ENCODE data around the gene ACRV1.
"Not testable (repeated sequence)": the region's sequence is repeated elsewhere in the genome, so short reads cannot be mapped to it uniquely, and the experiment has no call there.

Gene ACRV1, protein sequence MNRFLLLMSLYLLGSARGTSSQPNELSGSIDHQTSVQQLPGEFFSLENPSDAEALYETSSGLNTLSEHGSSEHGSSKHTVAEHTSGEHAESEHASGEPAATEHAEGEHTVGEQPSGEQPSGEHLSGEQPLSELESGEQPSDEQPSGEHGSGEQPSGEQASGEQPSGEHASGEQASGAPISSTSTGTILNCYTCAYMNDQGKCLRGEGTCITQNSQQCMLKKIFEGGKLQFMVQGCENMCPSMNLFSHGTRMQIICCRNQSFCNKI

GRCh38 chr11:125680747-125681146 is at the start of gene ACRV1:
ACRV1 (minus strand) TSS chr11:125680847; CDS start chr11:125680780, 67 bp downstream.
- no peak for DNase-seq

- no peak for DNase-seq
Observed at GRCh38 chr11:125728969-125729368, 48.3 kb upstream of the ACRV1 start.

- DNase-seq = no peak
Observed at GRCh38 chr11:125724125-125724524, 43.5 kb upstream of the ACRV1 start.

- no peak for DNase-seq
Observed at GRCh38 chr11:125720781-125721180, 40.1 kb upstream of the ACRV1 start.

DNA sequence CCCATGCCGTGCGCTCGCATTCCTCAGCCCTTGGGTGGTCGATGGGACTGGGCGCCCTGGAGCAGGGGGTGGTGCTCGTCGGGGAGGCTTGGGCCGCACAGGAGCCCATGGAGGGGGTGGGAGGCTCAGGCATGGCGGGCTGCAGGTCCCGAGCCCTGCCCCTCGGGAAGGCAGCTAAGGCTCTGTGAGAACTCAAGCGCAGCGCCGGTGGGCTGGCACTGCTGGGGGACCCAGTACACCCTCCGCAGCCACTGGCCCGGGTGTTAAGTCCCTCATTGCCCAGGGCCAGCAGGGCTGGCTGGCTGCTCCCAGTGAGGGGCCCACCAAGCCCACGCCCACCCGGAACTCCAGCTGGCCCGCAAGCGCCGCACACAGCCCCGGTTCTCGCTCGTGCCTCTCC is 24.0 kb upstream of the ACRV1 start:
- DNase-seq = not testable (repeated sequence)

- no peak for DNase-seq
Observed at GRCh38 chr11:125701858-125702621, 21.4 kb upstream of the ACRV1 start.

DNA sequence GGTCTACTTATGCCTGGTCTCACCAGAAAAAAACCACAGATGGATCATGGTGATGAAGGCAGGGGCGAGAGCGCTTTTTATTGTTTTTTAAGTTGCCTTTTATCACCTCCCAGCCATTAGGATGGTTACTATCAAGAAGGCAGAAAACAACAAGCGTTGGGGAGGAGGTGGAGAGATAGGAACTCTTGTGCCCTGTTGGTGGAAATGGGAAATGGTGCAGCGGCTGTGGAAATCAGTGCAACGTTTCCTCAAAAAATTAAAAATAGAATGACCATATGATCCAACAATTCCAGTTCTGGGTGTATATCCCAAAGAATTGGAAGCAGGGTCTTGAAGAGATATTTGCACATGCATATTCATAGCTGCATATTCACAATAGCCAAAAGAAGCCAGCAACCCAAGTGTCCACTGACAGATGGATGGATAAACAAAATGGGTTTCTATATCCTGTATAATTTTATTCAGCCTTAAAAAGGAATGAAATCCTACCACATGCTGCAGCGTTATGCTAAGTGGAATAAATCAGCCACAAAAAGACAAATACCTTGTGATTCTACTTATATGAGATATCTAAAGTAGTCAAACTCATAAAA is 20.5 kb upstream of the ACRV1 start:
- DNase-seq = no peak

GRCh38 chr11:125694951-125695350 is 14.3 kb upstream of the ACRV1 start:
- DNase-seq = no peak

DNA sequence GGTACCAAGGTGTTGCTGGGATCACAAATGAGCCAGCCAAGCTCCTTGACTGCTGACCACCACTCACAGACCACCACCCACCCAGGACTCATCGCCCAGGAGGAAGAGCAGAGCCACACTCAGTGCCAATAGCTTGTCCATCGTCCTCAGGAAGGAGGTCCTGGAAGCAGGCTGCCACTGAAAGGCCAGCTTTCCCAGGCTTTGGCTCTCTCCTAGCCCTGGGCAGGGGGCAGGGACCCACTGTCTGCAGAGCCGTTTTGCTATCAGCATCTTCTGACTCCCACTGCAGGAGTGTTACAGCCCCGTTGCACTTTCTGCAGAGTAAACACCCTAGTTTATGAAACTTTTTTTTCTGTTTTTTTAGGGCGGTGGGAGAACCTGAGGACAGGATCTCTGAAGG is 12.2 kb upstream of the ACRV1 start:
- DNase-seq = no peak

GRCh38 chr11:125690006-125690405 is 9.4 kb upstream of the ACRV1 start:
- no peak for DNase-seq

DNA sequence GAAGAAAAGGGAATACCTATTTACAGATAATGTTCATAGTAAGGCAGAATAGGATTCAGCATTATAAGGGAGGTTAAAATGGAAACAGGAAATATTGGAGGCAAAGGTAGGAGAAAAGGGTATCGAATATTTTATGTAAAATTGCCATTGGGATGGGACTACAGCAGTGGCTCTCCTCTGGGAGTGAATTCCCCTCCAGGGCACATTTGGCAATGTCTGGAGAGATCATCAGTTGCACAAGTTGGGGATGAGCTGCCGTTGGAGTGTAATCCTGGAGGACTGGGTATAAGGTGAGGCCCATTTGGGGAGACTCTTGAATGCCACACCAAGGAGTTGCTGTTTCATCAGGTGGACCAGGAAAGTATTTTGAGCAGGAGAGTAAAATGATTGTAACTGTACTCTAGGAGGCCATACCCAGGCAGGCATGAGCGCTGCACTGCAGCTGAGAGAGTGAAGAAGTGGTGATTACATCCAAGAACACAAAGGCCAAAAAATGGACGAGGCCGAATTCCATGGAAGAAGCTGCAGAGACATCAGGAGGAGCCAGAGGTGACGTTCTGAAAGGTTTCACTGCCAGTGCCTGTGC is 8.7 kb upstream of the ACRV1 start:
- DNase-seq = no peak

GRCh38 chr11:125688632-125689031 is 8.0 kb upstream of the ACRV1 start:
- no peak for DNase-seq

- no peak for DNase-seq
Observed at GRCh38 chr11:125688066-125688465, 7.4 kb upstream of the ACRV1 start.

GRCh38 chr11:125685228-125685627 is 4.6 kb upstream of the ACRV1 start:
- no peak for DNase-seq

GRCh38 chr11:125679837-125680236 is 810 bp downstream of the ACRV1 start:
- no peak for DNase-seq

- DNase-seq = no peak
Observed at GRCh38 chr11:125679397-125679796, 1.2 kb downstream of the ACRV1 start.

DNA sequence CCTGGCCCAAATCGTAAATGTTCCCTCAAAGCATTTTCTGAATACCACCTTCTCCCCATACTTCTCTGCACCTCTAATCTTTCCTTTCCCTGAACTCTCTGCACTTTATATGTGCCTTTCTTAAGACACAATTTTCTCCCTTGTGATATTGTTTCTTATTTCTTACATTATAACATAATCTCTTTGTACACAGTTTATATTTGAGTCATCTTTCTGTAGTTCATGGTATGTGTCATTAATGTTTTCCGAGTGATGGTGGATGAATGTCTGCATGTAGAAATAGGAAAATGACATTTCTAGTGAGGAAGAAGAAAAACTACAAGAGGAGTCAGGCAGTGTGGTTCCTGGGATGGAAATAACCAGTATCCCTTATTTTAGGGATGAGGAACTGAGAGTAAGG is 5.5 kb downstream of the ACRV1 start:
- DNase-seq = no peak

DNA sequence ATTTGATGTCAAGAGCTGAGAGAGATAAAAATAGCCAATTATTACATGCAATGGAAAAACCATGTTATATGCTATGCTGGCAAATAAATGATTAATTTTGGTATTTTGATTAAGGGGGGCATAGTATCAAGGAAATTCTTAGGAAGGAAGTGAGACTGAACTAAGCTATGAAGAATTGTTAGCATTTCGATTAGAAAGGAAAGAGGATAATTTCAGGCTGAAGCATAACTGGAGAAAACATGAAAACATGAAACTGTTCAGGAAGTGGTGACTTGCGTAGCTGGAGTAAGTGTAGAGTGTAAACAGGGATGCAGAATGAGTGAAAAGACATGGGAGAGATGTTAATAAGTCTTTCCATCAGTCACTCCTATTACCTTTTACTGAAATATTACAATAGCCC is 6.4 kb downstream of the ACRV1 start:
- DNase-seq = no peak

DNA sequence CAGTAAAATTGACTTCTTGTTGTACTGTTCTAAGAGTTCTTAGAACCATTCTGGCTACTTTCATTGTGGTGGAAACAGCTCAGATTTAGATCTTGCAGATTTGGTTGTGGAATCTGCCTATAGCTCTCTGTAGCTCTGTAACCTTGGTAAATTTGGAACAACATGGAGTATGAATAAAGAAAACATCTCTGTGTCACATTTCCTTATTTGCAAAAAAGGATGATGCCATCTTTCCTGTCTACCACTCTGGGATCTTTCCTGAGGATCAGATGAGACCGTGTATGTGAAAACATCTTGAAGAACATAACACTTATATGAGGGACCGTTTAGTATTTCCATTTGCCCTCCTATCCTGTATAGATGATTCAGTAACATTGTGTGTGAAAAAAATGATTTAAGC is 9.1 kb downstream of the ACRV1 start:
- DNase-seq = no peak

GRCh38 chr11:125670172-125670571 is 10.5 kb downstream of the ACRV1 start:
- DNase-seq = no peak

GRCh38 chr11:125667151-125667550 is 13.5 kb downstream of the ACRV1 start:
- no peak for DNase-seq

DNA sequence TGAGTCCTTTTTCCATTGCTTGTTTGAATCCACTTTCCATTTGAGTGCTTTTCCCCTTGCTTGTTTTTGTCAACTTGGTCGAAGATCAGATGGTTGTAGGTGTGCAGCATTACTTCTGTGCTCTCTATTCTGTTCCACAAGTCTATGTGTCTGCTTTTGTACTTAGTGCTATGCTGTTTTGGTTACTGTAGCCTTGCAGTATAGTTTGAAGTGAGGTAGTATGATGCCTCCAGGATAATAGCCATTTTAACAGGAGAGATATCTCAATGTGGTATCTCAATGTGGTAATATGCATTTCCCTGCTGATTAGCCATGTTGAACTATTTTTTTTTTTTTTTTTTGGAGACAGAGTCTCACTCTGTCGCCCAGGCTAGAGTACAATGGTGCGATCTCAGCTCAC is 16.7 kb downstream of the ACRV1 start:
- DNase-seq = no peak

DNA sequence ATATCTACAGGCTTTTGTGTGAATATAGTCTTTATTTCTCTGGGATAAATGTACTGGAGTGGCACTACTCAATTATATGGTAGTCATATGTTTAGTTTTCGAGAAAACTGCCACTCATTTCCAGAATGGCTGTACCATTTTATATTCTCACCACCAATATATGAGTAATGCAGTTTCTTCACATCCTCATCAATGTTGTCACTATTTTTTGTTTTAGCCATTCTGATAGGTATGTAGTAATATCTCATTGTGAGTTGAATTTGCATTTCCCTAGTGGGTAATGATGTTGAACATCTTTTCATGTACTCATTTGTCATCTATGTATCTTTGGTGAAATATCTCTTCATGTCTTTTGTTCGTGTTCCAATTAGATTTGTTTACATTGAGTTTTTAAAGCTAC is 18.0 kb downstream of the ACRV1 start:
- no peak for DNase-seq

Measured in SIG-M5 (cell line).